Activated naive CD4-positive, alpha-beta T cell treated with anti-CD3 and anti-CD28 coated beads, Interleukin-2, amount 10 ng/mL, durations not matched to agents 7 days and 5 days (primary cell): ENCODE data around the gene RNPEP.
"Not testable (repeated sequence)": the region's sequence is repeated elsewhere in the genome, so short reads cannot be mapped to it uniquely, and the experiment has no call there.

Source experiments
- CTCF ChIA-PET: fragments of 350-600 bp; sonication (Branson Sonifier 250); formaldehyde crosslinking; loops from one replicate; lab custom pipeline; 2021; ENCODE audit warnings: antibody characterized with exemption; lab: Charles Lee
- DNase-seq: peaks from one replicate; pipeline ENCODE4 v3.0.0-alpha.2; 2020
- H3K27ac Mint-ChIP-seq: one replicate; pipeline ENCODE4 v1.8.0; 2021; ENCODE audit warnings: mild to moderate bottlenecking, moderate library complexity, mixed read lengths
- H3K27me3 Mint-ChIP-seq: one replicate; pipeline ENCODE4 v1.8.0; 2021; ENCODE audit warnings: mild to moderate bottlenecking, mixed read lengths
- H3K36me3 Mint-ChIP-seq: one replicate; pipeline ENCODE4 v1.8.0; 2021; ENCODE audit warnings: mixed read lengths
- H3K4me1 Mint-ChIP-seq: one replicate; pipeline ENCODE4 v1.8.0; 2021; ENCODE audit warnings: mixed read lengths
- H3K4me3 Mint-ChIP-seq: one replicate; pipeline ENCODE4 v1.8.0; 2021; ENCODE audit warnings: mild to moderate bottlenecking, moderate library complexity, mixed read lengths
- H3K9me3 Mint-ChIP-seq: one replicate; pipeline ENCODE4 v1.8.0; 2021; ENCODE audit warnings: mixed read lengths

The RNPEP gene

DNA sequence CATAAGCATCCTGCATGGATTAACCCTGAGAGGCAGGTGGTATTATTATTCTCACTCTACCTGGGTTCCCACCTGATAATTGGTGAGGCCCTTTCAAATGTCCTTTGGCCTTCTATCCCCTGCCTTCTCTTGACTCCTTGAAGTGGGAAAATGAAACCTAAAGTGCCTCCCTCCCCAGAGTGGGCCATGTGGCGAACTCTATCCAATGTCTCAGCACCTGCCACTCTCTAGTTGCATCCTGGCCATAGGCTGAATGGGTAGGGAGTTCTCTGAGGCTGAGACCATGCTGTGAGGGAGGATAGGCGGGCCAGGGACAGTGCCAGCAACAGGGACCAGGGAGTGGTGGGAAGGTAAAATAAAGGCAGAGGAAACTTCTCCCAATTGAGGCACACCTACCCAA, 63.3 kb downstream of the RNPEP start:
- Mint-ChIP-seq H3K27ac (no peak overlapping the region), H3K9me3 (no peaks in the 10 kb centered on the region)
- CTCF ChIA-PET = no interaction called here

DNA sequence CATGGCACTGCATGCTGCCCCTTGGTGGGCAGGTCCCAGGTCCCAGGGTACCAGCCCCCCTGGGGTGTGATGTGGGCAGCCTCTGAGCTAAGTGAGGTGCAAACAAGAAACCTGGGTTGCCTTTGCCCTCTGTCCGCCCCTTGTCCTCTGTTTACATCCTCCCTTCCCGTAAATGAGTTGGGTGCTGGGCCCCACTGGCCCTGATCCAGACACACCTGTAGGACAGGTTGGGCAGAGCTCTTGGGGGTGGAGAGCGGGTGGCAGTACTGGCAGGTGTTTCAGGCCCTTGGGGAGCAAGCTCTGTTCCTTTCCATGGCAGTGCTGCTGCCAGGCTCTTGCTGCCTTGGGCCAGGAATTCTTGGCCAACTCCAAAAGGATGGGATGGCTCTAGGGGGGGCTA, 63.8 kb downstream of the RNPEP start:
- Mint-ChIP-seq H3K36me3 (no peaks in the 10 kb centered on the region), H3K4me1 (peaks cover 3% of the 10 kb centered on the region), H3K4me3 (no peak overlapping the region), H3K27ac (no peak overlapping the region), H3K27me3 (peaks cover 20% of the 10 kb centered on the region), H3K9me3 (no peaks in the 10 kb centered on the region)
- no peak for DNase-seq
- CTCF ChIA-PET = no interaction called here

More for the DNA sequence above, 63.3 kb downstream of the RNPEP start:
- no peak for DNase-seq
- Mint-ChIP-seq H3K36me3 (no peaks in the 10 kb centered on the region), H3K4me3 (no peak overlapping the region), H3K4me1 (peaks cover 3% of the 10 kb centered on the region), H3K27me3 (peaks cover 20% of the 10 kb centered on the region)

DNA sequence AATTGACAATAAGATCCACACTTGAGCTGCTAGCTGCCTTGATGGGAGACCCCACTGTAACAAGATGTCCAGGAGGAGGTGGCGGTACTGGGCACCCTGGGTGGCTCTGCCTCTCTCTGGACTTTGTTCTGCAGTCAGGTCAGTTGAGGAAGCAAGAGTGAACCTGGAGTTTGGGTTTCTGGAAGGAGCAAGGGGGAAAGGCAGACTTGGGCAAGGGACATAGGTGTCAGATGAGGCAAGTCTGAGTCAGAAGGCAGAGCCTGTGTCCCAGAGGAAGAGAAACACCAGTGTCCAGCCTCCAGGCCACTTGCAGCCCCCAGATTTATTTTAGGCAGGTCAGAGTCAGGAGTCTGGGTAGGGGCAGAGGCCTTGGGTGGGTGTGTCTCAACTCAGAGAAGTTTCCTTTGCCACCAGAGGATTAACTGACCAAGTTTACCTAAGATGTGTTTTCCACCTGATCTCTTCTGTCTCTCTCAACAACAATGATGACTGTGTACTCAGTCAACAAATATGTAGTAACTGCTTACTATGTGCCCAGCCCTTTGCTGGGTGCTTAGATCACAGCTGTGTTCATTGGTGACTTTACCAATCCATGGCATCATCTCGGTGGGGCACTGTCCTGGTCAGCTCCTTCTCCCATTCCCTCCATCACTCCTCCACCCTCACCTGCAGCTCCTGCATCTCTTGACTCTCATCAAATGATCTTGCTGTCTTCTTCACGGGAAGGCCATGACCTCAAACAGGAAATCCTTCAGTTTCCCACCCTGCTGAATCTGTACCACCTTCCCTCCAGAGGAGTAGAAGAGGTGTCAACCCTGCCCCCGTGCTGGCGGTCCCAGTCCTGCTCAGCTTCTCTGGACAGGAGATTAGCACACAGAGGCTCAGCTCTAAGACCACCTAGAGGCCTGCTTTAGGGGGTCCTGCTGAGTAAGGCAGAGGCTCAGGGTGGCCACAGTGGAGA, 64.6 kb downstream of the RNPEP start:
- CTCF ChIA-PET = no interaction called here
- H3K27ac Mint-ChIP-seq = no peak overlapping the region
- H3K27me3 Mint-ChIP-seq = peaks cover 20% of the 10 kb centered on the region
- H3K36me3 Mint-ChIP-seq = no peaks in the 10 kb centered on the region
- no peaks in the 10 kb centered on the region for H3K9me3 Mint-ChIP-seq
- no peak overlapping the region for H3K4me3 Mint-ChIP-seq
- peaks cover 3% of the 10 kb centered on the region for H3K4me1 Mint-ChIP-seq
- no peak for DNase-seq

DNA sequence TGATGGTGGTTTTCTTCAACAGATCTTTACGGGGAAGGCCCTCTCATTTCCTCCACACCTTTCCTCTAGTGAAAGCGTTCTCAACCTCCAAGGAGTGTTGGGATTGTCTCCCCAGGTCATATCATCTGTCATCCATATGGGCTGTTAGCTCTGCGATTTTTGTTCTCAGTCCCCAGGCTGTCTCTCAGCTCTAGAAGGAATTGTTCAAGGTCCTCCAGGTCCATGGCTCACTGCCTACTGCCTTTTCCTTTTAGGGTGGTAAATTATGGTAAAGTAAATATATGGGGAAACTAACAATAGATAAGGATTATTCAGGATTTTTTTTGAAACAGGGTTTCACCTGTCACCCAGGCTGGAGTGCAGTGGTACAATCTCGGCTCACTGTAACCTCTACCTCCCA, 65.5 kb downstream of the RNPEP start:
- H3K4me3 Mint-ChIP-seq = no peak overlapping the region
- H3K4me1 Mint-ChIP-seq = peaks cover 3% of the 10 kb centered on the region
- no peaks in the 10 kb centered on the region for H3K36me3 Mint-ChIP-seq
- CTCF ChIA-PET = no interaction called here
- no peak for DNase-seq
- H3K9me3 Mint-ChIP-seq = no peaks in the 10 kb centered on the region
- peaks cover 20% of the 10 kb centered on the region for H3K27me3 Mint-ChIP-seq
- H3K27ac Mint-ChIP-seq = no peak overlapping the region

DNA sequence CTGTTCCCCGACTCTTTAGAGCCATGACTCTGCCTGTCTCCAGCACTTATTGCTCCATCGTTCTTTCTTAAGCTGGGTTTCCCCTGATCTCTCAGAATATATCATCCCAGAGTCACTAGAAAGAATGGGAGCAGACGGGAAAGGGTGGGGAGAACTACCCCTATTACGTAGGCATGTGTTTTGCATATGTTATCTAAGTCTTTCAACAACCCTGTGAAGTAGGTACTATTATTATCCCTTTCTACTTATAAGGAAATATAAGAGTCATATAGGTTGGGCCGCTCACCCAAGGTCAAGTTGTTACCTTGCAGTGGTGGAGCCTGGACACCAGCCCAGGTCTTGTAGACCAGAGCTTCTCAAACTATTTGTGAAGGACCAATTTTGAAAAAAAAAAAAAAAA, 66.7 kb downstream of the RNPEP start:
- CTCF ChIA-PET = no interaction called here
- Mint-ChIP-seq H3K9me3 (no peaks in the 10 kb centered on the region), H3K36me3 (no peaks in the 10 kb centered on the region), H3K4me3 (no peak overlapping the region), H3K27me3 (peaks cover 20% of the 10 kb centered on the region), H3K4me1 (peaks cover 3% of the 10 kb centered on the region), H3K27ac (no peak overlapping the region)
- DNase-seq = no peak

DNA sequence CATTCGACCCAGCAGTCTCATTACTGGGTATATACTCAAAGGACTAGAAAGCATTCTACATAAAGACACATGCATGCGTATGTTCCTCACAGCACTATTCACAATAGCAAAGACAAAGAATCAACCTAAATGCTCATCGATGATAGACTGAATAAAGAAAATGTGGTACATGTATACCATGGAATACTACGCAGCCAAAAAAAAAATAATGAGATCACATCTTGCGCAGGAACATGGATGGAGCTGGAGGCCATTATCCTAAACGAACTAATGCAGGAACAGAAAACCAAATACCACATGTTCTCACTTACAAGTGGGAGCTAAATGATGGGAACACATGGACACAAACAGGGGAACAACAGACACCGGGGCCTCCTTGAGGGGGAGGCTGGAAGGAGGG, 71.6 kb downstream of the RNPEP start:
- CTCF ChIA-PET = no interaction called here
- Mint-ChIP-seq H3K27ac (no peak overlapping the region), H3K4me1 (no peaks in the 10 kb centered on the region), H3K27me3 (peaks cover 7% of the 10 kb centered on the region), H3K4me3 (no peak overlapping the region), H3K9me3 (no peaks in the 10 kb centered on the region), H3K36me3 (no peaks in the 10 kb centered on the region)
- DNase-seq = no peak

DNA sequence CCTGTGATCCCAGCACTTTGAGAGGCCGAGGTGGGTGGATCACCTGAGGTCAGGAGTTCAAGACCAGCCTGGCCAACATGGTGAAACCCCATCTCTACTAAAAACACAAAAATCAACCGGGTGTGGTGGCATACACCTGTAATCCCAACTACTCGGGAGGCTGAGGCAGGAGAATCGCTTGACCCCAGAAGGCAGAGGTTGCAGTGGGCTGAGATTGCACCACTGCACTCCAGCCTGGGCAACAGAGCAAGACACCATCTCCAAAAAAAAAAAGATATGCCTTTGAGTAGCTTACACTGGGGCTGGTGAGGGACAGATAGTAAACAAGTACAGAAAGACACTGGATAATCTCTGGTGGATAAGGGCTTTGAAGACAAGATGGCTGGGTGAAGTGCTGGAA, 72.2 kb downstream of the RNPEP start:
- CTCF ChIA-PET, H3K36me3 Mint-ChIP-seq, H3K27ac Mint-ChIP-seq: not testable (repeated sequence)

More for the DNA sequence above, 72.2 kb downstream of the RNPEP start:
- H3K27me3 Mint-ChIP-seq, DNase-seq, H3K4me3 Mint-ChIP-seq, H3K9me3 Mint-ChIP-seq, H3K4me1 Mint-ChIP-seq: not testable (repeated sequence)
